ENCODE results near the gene CPZ. TPM values are rescaled to one million over a fixed set of nuclear protein-coding genes. Genes with fewer than 3 reads are reported as not detected.

Gene CPZ
- total RNA-seq, 4 donors from 2014 or later, result 0.75 to 6.1 TPM; not detected in 2

GRCh38 chr4:8602686-8603430 lies 10.3 kb downstream of the CPZ start:
- TF ChIP-seq, protein P1, sequence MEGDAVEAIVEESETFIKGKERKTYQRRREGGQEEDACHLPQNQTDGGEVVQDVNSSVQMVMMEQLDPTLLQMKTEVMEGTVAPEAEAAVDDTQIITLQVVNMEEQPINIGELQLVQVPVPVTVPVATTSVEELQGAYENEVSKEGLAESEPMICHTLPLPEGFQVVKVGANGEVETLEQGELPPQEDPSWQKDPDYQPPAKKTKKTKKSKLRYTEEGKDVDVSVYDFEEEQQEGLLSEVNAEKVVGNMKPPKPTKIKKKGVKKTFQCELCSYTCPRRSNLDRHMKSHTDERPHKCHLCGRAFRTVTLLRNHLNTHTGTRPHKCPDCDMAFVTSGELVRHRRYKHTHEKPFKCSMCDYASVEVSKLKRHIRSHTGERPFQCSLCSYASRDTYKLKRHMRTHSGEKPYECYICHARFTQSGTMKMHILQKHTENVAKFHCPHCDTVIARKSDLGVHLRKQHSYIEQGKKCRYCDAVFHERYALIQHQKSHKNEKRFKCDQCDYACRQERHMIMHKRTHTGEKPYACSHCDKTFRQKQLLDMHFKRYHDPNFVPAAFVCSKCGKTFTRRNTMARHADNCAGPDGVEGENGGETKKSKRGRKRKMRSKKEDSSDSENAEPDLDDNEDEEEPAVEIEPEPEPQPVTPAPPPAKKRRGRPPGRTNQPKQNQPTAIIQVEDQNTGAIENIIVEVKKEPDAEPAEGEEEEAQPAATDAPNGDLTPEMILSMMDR (IDR thresholded peaks at IDR 0.05; ENCODE audit: low read depth), result no peak

- TF ChIP-seq, protein P1 (IDR thresholded peaks at IDR 0.05; ENCODE audit: low read depth), result no peak
Measured at GRCh38 chr4:8603931-8604330, 11.4 kb downstream of the CPZ start.

DNA sequence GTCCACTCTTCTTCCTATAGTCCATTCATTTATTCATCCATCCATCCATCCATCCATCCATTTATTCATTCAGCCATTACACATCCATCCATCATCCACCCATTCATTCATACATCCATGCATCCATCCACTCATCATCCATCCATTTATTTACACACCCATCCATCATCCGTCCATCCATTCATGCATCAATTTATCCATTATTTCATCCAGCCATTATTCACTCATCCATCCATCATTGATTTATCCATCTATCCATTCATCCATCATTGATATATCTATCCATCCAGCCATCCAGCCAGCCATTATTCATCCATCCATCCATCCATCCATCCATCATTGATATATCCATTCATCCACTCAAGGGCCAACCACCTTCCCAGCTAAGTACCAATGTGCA lies 12.7 kb downstream of the CPZ start:
- TF ChIP-seq, protein P1 (IDR thresholded peaks at IDR 0.05; ENCODE audit: low read depth), result no peak

GRCh38 chr4:8606476-8606875 lies 13.9 kb downstream of the CPZ start:
- TF ChIP-seq, protein P1 (IDR thresholded peaks at IDR 0.05; ENCODE audit: low read depth), result no peak

DNA sequence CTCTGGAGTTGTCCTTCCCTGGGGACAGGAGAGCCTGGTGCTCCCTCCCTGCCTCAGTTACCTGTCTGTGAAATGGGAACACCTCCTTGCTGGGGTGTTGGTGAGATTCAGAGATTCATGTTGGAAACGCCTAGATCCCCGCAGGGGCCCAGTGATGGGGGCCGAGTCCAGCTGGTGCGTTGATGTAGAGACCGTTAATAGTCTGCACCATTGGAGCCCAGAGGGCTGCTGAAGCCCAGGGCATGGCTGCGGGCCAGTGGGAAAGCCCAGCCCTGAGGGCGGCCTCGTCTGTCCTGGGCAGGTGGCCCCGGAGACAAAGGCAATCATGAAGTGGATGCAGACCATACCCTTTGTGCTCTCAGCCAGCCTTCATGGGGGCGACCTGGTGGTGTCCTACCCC lies 14.4 kb downstream of the CPZ start:
- TF ChIP-seq, protein P1 (IDR thresholded peaks at IDR 0.05; ENCODE audit: low read depth), result no peak

DNA sequence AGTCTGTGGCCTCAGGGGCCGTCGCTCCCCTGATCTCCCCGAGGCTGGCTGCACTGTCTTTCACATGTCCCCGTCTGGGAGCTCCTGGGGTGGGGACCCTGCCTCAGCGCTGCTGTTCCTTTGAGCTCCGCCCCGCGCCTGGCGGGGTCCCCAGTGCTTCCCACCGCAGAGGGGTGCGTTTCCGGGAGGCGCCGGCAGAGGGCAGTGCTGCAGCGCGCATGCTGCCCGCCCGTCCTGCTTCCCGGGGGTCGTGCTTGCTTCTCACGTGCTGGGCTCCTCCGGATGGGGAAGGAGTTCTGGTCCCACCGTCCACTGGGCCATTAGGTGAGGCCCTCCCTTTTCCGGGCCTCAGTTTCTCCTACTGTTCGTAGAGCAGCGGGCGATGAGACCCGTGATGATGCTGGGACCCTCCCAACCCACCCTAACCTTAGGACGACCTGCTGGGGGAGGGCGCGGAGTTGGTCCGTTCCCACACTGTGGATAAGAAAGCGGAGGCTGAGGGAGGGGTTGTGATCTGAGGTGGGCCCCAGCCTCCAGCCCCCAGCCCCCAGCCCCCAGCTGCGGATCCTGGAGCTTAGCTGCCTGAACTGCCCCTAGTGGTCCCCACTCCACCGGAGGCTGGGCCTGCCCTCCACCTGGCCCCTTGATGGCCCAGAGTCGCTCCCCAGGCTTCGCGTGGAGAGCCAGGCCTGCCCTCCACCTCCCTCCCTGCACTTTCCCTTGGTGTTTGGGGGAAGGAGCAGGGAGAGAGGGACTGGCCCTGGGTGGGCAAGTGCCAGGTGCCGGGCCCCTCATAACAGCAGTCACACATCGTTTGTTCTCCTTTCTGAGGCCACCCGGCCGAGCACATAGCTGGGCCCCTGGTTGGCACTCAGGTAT lies 15.3 kb downstream of the CPZ start:
- TF ChIP-seq, protein P1 (IDR thresholded peaks at IDR 0.05; ENCODE audit: low read depth), result no peak

- TF ChIP-seq, protein P1 (IDR thresholded peaks at IDR 0.05; ENCODE audit: low read depth), result no peak
Measured at GRCh38 chr4:8608714-8609391, 16.3 kb downstream of the CPZ start.
